Tibial artery (tissue), 4 donors: ENCODE results near the gene TGM2.

ENCODE experiments used
- DNase-seq, 2 donors: peaks; one replicate each; pipeline ENCODE4 v3.0.0-alpha.2; 2019
- H3K27ac ChIP-seq, 2 donors: fragments of 200-600 bp; sonication (generic) in 1 of 2; 1 replicate in 1 of 2; 2 replicates in 1 of 2; pipeline ENCODE4 v1.5.1; 2018 to 2019; ENCODE audit warnings: mild to moderate bottlenecking in 1 of 2
- H3K27me3 ChIP-seq, 2 donors: fragments of 200-600 bp; sonication (generic) in 1 of 2; one replicate each; pipeline versions ENCODE4 v1.5.1 to v1.6.0; 2016 to 2019
- H3K36me3 ChIP-seq, 3 donors: fragments of 200-600 bp; sonication (generic) in 2 of 3; one replicate each; pipeline ENCODE4 v1.5.1; 2016 to 2019; ENCODE audit warnings: mild to moderate bottlenecking in 2 of 3
- H3K4me1 ChIP-seq, 4 donors: fragments of 200-600 bp; sonication (generic) in 2 of 4; 1 replicate in 3 of 4; 2 replicates in 1 of 4; pipeline ENCODE4 v1.5.1; 2016 to 2019
- H3K4me3 ChIP-seq, 2 donors: fragments of 200-600 bp; sonication (generic) in 1 of 2; 1 replicate in 1 of 2; 2 replicates in 1 of 2; pipeline ENCODE4 v1.5.1; 2018 to 2019; ENCODE audit warnings: mild to moderate bottlenecking in 2 of 2
- H3K9me3 ChIP-seq, 3 donors: fragments of 200-600 bp; sonication (generic) in 1 of 3; one replicate each; pipeline ENCODE4 v1.5.1; 2016 to 2019
- intact Hi-C: fragments of 100-400 bp; cut with DNase I; formaldehyde crosslinking; loops from one replicate; pipeline ENCODE4 v1.15.0; 2023; ENCODE audit warnings: low total_unique reads
- TF ChIP-seq, protein P1 (sequence below), 2 experiments: fragments of 200-600 bp in 1 of 2; fragments of 450-650 bp in 1 of 2; IDR thresholded peaks; one replicate each; pipeline ENCODE4 v1.5.1; 2017 to 2019; ENCODE audit warnings: antibody characterized with exemption in 2 of 2, mild to moderate bottlenecking in 1 of 2, moderate library complexity in 1 of 2

TGM2 gene

DNA sequence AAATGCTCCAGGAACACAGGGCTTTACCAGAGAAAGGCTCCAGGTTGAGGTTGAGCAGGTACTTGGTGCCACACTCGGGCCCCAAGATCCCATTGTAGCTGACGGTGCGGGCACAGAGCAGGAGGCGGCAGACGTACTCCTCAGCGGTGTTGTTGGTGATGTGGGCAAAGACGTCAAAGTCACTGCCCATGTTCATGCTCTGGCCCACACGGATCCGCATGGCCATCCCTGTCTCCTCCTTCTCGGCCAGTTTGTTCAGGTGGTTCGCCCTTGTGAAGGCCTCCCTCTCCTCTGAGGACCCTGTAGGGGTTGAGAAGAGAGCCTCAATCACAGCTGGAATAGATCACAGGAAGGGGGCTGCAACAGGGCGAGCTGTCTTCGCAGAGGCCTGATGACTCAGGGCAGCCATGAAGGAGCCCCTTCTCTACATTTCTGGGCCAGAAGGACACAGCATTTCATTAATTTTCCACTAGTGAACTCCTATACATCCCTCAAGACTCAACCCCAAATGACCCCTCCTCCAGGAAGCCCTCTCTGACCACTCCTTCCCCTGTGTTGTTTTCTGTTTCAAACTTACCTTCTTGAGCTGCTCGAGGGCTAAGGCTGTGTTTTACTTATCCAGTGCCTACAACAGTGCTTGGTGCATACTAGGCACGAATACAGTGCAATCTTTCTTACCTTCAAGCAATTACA lies 26.8 kb downstream of the TGM2 start:
- intact Hi-C loops: no loop called here
- DNase-seq: peak; percentile 8 to 61
- peak overlapping the region; percentile 8 to 22 for H3K27ac ChIP-seq
- no peaks in the 10 kb centered on the region for H3K9me3 ChIP-seq
- H3K4me1 ChIP-seq: peaks cover 0 to 35% (median 22%) of the 10 kb centered on the region in 4 donors
- no peak overlapping the region for H3K4me3 ChIP-seq
- TF ChIP-seq, protein P1, sequence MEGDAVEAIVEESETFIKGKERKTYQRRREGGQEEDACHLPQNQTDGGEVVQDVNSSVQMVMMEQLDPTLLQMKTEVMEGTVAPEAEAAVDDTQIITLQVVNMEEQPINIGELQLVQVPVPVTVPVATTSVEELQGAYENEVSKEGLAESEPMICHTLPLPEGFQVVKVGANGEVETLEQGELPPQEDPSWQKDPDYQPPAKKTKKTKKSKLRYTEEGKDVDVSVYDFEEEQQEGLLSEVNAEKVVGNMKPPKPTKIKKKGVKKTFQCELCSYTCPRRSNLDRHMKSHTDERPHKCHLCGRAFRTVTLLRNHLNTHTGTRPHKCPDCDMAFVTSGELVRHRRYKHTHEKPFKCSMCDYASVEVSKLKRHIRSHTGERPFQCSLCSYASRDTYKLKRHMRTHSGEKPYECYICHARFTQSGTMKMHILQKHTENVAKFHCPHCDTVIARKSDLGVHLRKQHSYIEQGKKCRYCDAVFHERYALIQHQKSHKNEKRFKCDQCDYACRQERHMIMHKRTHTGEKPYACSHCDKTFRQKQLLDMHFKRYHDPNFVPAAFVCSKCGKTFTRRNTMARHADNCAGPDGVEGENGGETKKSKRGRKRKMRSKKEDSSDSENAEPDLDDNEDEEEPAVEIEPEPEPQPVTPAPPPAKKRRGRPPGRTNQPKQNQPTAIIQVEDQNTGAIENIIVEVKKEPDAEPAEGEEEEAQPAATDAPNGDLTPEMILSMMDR (IDR thresholded peaks at IDR 0.05): no peak
- H3K27me3 ChIP-seq: no peaks in the 10 kb centered on the region
- H3K36me3 ChIP-seq: peaks cover 77 to 96% (median 79%) of the 10 kb centered on the region in 3 donors

GRCh38 chr20:38137441-38138037 lies 27.5 kb downstream of the TGM2 start:
- intact Hi-C loops: no loop called here
- Histone ChIP-seq H3K36me3 (peaks cover 82 to 98% (median 83%) of the 10 kb centered on the region in 3 donors), H3K27ac (peak overlapping the region; percentile 8 to 22), H3K4me3 (no peak overlapping the region), H3K4me1 (peaks cover 0 to 33% (median 22%) of the 10 kb centered on the region in 4 donors), H3K9me3 (no peaks in the 10 kb centered on the region), H3K27me3 (no peaks in the 10 kb centered on the region)
- TF ChIP-seq, protein P1 (IDR thresholded peaks at IDR 0.05): no peak
- DNase-seq: no peak

DNA sequence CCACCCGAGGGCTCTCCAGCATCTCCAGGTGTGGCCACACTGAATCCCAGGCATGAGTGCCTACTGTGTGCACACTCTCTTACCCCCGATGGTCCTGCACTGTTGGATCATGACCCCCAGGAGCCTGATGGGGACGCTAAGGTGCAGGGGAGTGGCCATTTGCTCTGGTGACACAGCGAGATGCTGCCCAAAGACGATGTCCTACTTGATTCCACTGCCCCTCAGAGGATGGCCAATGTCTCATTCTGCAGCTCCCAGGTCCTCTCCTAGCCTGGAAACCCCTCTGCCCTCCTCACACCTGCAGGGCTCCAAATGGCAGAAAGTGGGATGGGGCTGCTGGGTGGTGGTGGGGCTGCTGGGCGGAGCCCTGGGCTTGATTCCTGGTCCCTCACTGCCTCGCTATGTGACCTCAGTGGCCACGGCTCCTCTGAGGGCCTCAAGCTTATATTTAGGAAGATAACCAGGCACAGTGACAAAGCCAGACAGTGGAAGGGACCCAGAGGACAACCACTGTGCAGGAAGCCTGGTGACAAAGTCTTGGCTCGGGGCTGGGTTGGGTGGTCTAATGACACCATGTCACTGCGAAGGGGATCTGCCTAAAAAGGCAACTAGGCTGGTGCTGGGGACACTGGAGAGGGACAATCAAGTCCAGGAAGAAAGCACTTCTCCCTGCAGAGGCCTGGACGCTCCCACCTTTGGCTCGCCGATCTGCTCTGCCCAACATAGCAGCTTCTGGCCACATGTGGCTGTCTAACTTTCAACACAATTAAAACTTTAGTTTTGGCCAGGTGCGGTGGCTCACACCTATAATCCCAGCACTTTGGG lies 28.4 kb downstream of the TGM2 start:
- TF ChIP-seq, protein P1 (IDR thresholded peaks at IDR 0.05): no peak
- Histone ChIP-seq H3K27me3 (no peaks in the 10 kb centered on the region), H3K9me3 (no peaks in the 10 kb centered on the region), H3K4me1 (peaks cover 0 to 33% (median 22%) of the 10 kb centered on the region in 4 donors), H3K36me3 (peaks cover 82 to 98% (median 83%) of the 10 kb centered on the region in 3 donors), H3K4me3 (no peak overlapping the region), H3K27ac (peak overlapping the region; percentile 64 to 72)
- intact Hi-C loops: no loop called here
- peak in 1 of 2 donors; percentile 63 for DNase-seq

DNA sequence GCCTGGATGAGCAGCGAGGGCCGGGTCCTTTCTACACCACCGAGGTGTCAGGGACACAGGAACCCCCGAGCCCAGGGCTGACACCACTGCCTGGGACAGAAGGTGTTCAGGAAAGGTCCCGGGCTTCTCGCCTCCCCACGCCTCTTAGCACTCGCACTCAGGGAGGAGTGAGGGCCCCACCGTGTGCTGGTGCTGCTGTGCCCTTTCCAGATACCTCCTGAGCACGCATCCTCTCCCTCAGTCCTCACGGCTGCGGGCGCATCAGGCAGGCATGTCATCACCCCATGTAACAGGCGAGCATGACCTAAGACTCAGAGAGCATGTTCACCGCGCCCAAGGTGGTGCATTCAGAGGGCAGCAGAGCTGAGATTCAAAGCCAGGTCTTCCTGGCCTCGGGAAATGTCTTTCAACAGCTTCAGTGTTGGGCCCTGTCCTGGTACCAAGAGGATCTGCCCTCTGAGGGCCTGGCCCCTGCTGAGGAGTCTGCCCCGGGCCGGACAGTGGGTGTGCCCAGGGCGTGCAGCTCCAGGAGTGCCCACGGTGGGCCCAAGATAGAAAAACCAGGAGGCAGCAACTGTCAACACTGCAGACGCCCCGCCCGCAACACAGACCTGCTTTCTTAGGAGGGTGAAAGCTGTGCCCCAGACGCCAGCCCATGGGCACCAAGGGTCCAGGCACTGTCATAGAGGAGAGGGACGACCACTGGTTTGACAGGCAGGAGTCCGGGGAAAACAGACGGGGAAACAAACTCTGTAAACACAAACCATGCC lies 29.2 kb downstream of the TGM2 start:
- Histone ChIP-seq H3K4me1 (peaks cover 0 to 33% (median 22%) of the 10 kb centered on the region in 4 donors), H3K9me3 (no peaks in the 10 kb centered on the region), H3K36me3 (peaks cover 82 to 97% (median 83%) of the 10 kb centered on the region in 3 donors), H3K4me3 (no peak overlapping the region), H3K27me3 (no peaks in the 10 kb centered on the region), H3K27ac (peak overlapping the region; percentile 64 to 72)
- intact Hi-C loops: no loop called here
- peak in 1 of 2 donors; percentile 63 for DNase-seq
- TF ChIP-seq, protein P1 (IDR thresholded peaks at IDR 0.05): no peak

DNA sequence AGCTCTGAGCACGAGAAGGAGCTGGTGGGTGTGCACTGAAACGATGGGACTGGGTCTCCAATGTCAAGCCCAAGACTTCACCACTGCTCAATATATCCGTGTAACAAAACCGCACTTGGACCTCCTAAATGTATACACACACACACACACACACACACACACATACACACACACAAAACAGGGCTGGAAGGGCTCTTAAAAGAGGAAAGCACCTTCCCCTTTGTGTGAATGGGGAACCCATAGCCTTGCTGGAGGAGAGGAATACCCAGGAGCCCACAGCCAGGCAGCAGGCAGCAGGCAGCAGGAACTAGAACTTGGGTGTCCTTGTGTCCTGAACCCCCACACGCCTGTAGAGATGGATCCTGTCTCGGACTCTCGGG lies 29.8 kb downstream of the TGM2 start:
- no peak for DNase-seq
- intact Hi-C loops: no loop called here
- H3K27ac ChIP-seq: peak overlapping the region; percentile 64 to 72
- H3K9me3 ChIP-seq: no peaks in the 10 kb centered on the region
- H3K36me3 ChIP-seq: peaks cover 82 to 97% (median 85%) of the 10 kb centered on the region in 3 donors
- TF ChIP-seq, protein P1 (IDR thresholded peaks at IDR 0.05): no peak
- peaks cover 0 to 33% (median 22%) of the 10 kb centered on the region in 4 donors for H3K4me1 ChIP-seq
- H3K4me3 ChIP-seq: no peak overlapping the region
- no peaks in the 10 kb centered on the region for H3K27me3 ChIP-seq
